Cerebellar nuclear complex (tissue), 1 donor: ENCODE measurements around the gene HIC2.
"Not testable (repeated sequence)": the region's sequence is repeated elsewhere in the genome, so short reads cannot be mapped to it uniquely, and the experiment has no call there.

Experiments
- DNase-seq, 2 experiments: peaks; one replicate each; lab custom pipeline; 2025; lab: John Stamatoyannopoulos, UW

The HIC2 gene

DNA sequence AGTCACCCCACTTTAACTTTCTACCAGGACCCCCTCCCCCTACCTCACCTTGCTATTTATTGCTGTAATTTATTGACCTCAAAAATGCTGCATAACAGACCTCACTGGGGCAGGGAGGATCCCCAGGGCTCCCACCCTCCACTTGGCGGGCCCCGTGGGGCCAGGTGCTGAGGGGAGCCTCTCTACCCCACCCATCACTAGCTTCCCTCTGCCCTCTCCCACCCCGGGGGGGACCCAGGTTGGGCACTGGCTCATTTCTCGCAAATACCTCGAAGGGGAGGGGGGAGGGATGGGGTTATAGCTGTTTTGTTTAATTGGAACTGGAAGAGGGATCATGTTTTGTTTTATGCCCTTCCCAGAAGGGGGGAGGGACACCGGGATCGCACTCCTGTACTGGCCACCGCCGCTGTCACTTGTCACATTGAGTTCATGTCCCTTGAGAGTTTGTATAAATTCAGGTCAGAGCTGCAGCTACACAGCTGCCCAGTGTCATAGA is 33.7 kb downstream of the HIC2 start:
- DNase-seq: no peak

DNA sequence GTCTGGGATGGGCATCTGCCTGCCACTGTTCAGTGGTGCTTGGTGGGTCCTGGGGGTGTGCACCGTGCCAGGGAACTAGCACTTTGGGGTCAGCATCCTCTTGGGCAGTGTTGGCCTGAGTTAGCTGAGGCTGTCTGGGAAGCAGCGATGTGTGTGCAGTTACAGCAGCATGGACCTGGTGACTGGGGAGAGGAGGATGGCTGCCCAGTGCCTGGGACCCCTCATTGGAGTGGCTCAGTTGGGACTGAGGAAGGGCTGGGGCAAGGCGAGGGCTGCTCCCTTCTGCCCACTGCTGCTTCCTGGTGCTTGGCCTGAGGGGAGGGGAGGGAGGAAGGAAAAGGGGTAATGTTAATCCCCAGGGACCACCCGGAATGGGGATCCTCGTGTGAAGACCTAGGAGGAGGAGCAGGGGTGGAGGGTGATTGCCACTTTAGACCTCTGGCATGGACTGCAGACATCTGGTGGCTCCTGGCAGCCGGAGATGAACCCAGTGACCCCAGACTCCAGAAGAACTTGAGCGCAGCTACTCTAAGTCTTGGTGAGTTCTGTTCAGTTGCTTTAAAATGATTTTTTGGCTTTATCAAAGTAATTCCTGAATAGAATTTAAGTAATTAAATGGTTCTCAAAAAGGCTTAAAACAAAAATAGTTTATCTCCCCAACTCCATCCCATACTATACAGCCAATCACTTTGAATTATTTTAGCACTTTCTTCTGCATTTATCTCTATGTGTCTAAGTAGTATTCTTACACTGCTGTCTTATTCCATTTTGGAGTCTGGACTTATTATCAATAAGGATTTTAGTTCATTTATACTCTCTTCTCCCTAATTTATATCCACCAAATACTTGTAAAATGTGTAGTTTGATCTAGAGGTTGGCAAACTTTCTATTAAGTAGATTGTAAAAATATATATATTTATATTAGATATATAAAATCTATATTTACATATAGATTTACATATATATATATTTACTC is 34.7 kb downstream of the HIC2 start:
- DNase-seq: no peak

DNA sequence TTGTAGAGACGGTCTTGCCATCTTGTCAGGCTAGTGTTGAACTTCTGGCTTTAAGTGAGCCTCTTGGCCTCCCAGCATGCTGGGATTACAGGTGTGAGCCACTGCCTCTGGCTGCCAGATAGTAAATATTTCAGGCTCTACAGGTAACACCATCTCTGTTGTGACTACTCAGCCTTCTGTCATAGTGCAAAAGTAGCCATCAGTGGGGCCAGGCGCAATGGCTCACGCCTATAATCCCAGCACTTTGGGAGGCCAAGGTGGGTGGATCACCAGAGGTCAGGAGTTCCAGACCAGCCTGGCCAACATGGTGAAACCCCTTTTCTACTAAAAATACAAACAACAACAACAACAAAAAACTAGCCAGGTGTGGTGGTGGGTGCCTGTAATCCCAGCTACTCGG is 35.5 kb downstream of the HIC2 start:
- not testable (repeated sequence) for DNase-seq

DNA sequence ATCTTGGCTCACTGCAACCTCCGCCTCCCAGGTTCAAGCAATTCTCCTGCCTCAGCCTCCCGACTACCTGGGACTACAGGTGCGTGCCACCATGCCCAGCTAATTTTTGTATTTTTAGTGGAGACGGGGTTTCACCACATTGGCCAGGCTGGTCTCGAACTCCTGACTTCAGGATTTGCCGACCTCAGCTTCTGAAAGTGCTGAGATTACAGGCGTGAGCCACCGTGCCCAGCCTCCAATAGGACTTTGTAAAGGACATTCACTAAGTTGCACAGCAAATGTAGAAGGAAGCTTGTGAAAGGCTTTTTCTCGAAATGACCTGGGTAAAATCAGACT is 37.8 kb downstream of the HIC2 start:
- not testable (repeated sequence) for DNase-seq

DNA sequence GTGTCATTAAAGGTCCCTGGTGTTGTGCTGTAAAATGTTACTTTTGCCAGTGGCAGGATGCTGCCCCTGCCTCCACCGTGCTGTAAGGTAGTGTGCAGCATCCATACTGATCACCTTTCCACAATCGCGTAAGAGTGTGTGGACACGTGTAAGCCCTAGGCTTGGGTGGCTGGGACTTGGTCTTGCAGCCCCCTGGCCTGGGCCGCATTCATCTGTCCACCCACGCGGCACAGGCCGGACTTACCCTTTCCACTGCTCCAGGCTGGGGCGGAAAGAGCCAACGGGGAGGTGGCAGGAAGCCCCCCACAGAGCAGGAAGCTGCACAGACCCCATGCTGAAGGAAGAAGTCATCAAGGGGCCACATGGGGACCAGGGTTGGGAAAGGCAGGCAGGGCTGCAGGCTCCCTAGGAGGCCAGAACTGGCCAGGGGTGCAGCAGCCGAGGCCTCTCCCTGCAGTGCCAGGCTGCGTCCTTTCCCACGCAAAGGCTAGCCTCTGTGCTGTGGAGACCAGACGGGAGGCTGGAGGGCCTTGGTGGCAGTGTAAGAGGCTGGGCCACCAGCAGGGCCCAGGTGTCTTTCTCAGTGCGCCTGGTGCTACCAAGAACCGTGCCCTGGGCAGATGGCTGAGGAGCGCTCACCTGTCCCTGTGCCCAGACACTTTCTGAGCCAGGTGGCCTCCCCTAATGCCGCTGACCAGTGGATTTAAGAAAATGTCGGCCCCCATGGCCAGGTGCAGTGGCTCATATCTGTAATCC is 38.3 kb downstream of the HIC2 start:
- DNase-seq: no peak

DNA sequence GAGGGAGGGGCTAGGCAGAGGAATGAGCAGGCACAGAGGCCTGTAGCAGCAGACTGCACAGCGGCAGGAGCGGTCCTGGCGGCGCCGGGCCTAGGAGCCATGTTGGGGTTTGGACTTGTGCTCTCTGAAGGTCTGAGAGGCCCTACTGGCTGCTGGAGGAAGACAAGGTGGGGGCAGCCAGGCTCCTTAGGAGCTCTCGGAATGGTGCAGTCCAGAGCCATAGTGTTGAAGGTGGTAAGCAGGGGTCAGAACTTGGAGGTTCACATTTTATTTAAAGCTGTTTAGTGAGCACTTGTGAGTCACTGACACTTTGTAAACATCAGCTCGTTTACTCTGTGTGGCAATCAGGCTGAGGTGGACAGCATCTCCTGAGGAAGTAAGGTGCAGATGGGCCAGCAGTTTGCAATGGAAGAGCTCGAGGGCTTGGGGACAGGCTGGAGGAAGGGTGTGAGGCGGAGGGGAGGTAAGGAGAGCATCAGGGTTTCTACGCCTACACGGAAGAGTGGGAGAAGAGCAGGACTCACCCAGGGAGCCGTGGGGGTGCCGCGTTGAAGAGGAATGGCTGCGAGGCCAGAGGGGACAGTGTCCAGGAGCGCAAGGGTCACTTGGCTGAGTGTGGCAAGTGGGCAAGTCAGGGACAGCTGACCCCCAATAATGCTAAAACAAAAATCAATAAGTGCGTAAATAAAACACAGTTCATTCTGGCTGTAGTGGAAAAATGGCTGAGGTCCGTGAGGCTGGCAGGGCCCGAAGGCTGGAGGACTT is 40.0 kb downstream of the HIC2 start:
- DNase-seq: no peak

DNA sequence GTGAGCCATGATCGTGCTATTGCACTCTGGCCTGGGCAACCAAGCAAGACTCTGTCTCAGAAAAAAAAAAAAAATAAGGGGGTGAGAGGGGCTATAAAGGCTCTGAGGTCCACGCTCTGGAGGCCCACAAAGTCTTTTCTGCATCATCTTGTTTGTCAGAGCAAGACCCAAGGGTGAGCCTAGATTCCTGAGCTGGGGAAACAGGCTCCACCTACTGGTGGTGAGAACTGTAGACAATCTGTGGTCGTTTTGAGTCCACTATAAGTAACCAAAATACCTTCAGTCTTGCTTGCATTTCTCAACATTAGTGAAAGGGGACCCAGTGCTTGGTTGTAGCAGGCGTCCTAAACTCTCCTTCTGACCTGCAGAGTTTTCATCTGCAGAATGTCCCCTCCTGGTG is 45.5 kb downstream of the HIC2 start:
- not testable (repeated sequence) for DNase-seq

DNA sequence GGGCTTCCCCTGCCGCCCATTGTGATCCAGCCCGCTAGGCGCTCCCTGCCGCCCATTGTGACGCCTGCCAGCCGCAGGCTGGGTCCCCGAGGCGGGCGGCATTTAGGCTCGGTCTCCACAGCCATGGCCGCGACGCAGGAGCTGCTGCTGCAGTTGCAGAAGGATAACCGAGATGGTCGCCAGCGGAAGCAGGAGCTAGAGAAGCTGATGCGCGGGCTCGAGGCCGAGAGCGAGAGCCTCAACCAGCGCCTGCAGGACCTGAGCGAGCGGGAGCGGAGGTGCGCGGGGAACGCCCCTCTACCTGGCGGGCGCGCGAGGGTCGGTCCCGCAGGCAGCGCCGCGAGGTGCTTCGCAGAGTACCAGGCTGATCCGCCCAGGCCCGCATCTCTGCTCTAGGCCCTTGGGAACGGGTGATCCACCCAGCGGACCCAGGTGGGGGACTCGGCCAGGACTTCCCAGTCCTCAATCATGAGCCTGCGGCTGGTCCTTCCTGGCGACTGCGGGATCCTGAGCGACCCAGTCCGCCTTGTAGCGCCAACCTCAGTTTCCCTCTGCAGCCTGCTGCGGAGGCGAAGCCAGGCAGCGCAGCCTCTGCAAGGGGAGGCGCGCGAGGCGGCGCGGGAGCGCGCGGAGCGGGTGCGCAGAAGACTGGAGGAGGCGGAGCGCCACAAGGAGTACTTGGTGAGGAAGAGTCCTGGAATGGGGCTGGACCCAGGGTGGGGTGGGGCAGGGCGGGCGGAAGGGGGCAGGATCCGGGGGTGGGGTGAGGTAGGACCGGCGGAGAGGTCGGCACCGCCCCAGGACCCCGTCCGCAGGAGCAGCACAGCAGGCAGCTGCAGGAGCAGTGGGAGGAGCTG is 50.4 kb downstream of the HIC2 start, which contains the start of gene TMEM191C:
TSS of gene TMEM191C (plus strand) at position 51 of the 857 bp plus-strand sequence. CDS start at position 124, 73 bp downstream.
- not testable (repeated sequence) for DNase-seq

DNA sequence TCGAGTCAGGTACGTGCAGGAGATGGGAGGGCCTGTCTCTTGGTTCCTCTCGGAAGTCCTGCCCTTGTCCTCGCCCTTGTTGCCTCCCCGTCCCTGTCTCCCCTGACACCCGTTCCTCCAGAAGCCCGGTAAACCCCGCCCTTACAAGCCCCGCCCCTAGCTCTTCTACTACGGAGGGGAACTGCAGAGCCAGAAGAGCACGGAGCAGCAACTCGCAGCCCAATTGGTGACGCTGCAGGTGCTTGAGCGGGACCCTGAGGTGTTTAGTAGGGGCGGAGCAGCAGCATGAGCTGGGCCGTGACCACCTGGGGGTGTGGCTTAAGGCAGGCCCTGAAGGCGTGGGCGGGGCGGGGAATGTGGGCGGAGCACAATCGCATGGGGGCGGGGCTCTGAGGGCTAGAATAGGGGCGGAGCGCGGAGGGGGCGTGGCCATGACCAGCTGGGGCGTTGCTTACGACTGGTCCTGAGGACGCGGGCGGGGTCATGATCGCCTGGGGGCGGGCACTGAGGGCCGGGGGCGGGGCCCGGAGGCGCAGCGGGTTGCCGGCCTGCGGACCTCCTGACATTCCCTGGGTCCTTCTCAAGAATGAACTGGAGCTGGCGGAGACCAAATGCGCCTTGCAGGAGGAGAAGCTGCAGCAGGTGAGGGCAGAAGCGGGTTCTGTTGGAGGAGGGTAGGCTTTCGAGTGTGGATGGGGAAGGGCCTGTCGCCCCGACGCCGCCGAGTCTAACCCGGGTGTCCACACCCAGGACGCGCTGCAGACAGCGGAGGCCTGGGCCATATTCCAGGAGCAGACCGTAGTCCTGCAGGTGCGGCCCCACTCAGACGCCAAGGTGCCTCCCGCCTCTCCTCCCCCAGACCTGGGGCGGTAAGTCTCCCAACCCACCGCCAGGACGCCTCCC is 51.3 kb downstream of the HIC2 start:
- DNase-seq: not testable (repeated sequence)

DNA sequence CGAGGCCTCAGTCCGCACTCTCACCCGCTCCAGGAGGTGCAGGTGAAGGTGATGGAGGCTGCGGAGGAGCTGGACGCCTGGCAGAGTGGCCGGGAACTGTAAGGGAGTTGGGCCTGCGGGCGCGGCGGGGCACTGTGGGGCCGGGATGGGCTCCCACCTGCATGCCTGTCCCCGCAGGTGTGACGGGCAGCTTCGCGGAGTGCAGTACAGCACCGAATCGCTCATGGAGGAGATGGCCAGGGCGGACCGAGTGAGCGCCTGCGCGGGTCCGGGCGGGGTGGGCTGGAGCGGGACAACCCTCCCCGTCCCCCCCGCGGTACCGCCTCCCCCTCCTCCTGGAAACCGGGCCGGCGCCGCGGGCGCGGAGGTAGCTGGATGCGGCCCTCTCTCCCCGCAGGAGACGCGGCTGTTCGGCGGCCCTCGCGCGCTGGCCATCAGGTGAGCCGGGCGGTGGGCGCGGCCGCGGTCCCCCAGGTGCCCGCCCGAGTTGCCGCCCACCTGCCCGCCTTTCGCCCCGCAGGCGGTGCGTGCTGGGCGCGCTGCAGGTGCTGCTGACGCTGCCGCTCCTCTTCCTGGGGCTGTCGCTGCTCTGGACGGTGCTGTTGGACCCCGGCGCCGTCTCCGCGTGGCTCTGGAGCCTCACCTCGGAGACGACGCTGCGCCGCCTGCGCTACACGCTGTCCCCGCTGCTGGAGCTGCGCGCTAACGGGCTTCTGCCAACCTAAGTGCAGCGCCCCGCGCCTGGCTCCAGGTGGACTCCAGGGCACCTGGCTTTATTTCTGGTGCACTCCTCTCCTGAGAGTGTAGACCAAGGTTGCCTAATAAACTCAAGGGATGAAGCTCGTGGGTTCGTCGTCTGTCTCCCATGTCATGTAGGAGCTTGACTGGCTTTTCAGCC is 52.2 kb downstream of the HIC2 start:
- not testable (repeated sequence) for DNase-seq

DNA sequence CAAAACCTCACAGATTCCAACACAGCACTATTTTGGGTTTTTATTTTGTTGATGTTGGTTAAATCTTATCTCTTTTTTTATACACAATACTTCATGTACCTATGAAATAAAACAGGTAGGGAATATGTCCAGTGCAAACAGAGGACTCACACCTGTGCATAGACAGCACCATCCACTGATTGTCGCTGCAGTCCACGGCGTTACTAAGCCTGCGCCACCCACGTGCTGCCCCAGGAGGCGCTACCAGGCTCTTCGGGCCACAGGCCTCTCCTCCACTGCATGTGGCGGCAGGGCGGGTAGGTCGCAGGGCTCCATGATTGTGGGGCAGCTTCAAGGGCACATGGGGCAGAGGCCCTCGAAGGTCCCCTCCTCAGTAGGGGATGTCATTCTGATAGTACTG is 55.8 kb downstream of the HIC2 start:
- not testable (repeated sequence) for DNase-seq

DNA sequence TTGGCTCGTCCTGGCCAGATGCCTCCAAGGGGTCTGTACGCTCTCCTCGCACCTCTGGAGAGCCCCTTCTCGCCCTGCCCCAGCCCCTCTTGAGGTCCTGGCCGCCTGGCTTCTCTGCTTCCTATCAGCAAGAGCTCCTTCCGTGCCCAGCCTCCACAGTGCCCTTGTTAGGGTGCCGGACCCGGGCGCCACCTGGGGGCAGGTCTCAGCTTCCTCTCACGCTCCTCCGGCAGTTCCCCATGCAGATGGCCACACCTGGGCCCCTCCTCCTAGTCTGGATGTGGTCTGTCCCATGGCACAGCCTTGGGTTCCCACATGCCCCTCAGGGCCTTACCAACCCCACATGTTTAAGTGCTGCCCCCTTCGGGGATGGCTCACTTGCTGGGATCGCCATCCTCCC is 56.5 kb downstream of the HIC2 start:
- DNase-seq: not testable (repeated sequence)

DNA sequence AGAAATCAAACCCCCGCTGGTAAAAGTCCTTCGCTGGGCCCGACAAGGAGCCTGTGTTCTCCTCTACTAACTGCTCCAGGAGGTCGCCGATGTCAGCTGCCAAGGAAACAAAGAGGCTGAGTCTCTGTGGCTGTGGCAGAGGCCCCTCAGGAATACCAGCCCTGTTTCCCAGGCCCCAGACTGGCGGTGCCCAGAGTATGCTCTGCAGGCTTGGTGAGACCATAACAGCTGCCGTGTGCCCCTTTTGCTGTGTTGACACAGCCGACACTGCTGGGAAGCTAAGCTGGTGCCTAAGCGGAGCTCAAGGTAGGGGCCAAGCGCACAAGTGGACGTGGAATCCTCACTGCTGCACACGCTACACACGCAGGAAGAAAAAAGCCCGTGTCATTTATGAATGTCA is 66.9 kb downstream of the HIC2 start:
- not testable (repeated sequence) for DNase-seq

DNA sequence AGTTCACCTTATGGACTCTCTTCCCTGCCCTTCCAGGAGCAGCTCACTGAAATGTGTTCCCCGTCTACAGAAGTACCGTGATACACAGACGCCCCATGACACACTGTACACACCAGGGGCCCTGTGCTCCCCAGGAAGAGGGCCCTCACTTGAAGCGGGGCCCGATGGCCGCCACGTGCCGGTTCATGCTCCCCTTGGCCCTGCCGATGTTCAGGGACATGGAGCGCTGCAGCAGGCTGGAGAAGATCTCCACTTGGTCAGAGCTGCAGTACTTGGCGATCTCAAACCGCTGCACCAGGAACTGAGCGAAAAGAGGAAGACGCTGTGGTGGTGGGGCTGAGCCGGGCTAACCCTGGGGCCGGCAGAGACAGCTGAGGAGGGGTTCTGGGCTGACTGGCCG is 70.6 kb downstream of the HIC2 start:
- DNase-seq: not testable (repeated sequence)

DNA sequence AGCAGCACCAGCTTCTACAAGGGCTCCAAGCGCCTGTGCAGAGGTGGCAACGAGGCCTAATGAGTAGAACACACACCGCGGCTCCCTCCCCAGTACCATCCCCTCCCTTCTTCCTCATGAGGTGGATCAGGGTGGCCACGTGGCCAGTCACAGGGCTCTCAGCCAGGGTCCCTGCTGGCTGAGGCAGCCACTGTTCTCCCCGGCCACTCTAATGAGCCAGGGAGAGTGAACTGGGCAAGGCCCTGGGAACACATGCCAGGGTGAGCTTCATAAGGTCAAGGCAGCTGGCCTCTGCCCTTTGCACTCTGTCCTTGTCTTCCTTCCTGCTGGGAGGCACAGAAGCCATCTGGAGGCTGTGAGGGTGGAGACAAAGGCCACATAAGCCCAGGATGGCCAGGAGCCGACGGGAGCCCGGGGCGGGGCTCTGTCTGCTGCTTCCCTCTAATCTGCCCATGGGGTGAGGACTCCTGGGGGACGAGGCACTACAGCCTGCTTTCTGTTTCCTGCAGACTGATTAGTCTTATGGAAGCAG is 72.0 kb downstream of the HIC2 start:
- DNase-seq: not testable (repeated sequence)

DNA sequence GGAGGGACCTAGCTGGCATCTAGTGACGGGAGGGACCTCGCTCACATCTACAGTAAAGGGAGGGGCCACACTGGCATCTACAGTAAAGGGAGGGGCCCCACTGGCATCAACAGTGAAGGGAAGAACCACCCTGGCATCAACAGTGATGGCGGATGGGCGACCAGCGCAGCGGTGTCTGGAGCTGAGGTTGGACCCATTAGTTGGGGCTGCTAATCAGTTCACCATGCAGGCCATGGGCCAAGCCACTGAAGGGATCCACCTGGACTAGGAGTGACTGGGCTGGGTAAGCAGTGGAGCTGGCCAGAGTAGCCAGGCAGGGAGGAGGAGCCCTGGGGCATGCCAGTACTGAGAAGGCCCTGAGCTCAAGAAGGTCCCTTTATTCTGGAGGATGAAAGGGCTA is 73.4 kb downstream of the HIC2 start:
- DNase-seq: not testable (repeated sequence)

DNA sequence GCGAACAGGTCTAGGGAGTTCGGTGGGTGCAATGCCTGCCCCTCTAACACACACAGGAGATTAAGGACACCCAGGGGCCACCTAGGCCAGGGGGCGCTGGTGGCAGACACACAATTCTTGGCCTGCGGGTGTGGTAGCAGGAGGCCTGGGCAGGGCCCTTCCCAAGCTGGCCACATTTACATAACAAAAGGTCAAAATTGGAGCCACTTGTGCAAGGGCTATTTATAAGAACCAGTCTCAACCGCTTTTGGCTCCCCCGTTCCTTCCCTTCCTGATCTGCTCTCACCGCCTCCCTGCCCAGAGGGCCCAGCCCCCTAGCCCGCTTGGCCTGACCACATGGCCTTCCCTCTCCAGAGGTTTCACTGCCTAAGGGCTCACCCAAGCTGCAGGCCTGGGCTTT is 75.1 kb downstream of the HIC2 start:
- not testable (repeated sequence) for DNase-seq
